HepG2 (cell line): ENCODE data around the gene CLDN14. TPM values are rescaled to one million over a fixed set of nuclear protein-coding genes. Genes with fewer than 3 reads are reported as not detected.

ENCODE experiments used
- ATAC-seq: fragments of 200-7000 bp; cut with Tn5 transposase; 3 replicates; pipeline ENCODE4 v1.9.1; 2020; ENCODE audit warnings: mild to moderate bottlenecking, moderate library complexity
- BruUV-seq: library from RNA; stranded (reverse); fragments of 400-500 nt; replicated peaks from 2 replicates; lab custom pipeline; 2021; lab: Mats Ljungman, UMichigan
- CTCF ChIA-PET: fragments of 300-600 bp; formaldehyde crosslinking; extraction: SDS; loops from one replicate; lab custom pipeline; 2021; ENCODE audit warnings: low total read pairs, inconsistent platforms, low intra/inter-chr PET ratio; lab: Yijun Ruan, JAX
- POLR2A ChIA-PET: fragments of 350-600 bp; sonication (Branson Sonifier 250); formaldehyde crosslinking; loops from one replicate; lab custom pipeline; 2020; ENCODE audit warnings: antibody characterized with exemption, inconsistent platforms; lab: Yijun Ruan, JAX
- DNase-seq: peaks from one replicate; pipeline ENCODE4 v3.0.0-alpha.2; 2015; ENCODE audit warnings: low spot score
- FAIRE-seq: peaks from 3 replicates; lab custom pipeline; 2011; peaks lifted over from hg19 to GRCh38; lab: Jason Lieb, UNC
- H2AFZ ChIP-seq: one replicate; pipeline ENCODE4 v1.6.1; 2011; ENCODE audit warnings: low read length, inconsistent platforms
- H3K27ac ChIP-seq: fragments of 300-600 bp; 3 replicates; pipeline ENCODE4 v1.8.0; 2011; ENCODE audit warnings: mixed run types, mild to moderate bottlenecking, mixed read lengths, low read length, inconsistent platforms; ENCODE audit not compliant: insufficient read depth; ENCODE audit errors: extremely low read length
- H3K27me3 ChIP-seq, 2 experiments: fragments of 200-600 bp in 1 of 2; 2 replicates in 1 of 2; 3 replicates in 1 of 2; pipeline versions ENCODE4 v1.6.0 to v1.8.0; 2011; ENCODE audit warnings: low read length in 2 of 2, mild to moderate bottlenecking in 2 of 2, moderate library complexity in 2 of 2, inconsistent platforms in 1 of 2; ENCODE audit not compliant: insufficient read depth in 2 of 2, control insufficient read depth in 1 of 2
- H3K36me3 ChIP-seq, 2 experiments: fragments of 200-600 bp in 1 of 2; replicated peaks in 1 of 2; 2 replicates in 1 of 2; 3 replicates in 1 of 2; pipeline versions ENCODE4 v1.5.1 to v1.8.0; 2011; ENCODE audit warnings: low read length in 2 of 2, inconsistent platforms in 1 of 2; ENCODE audit not compliant: insufficient read depth in 2 of 2, control insufficient read depth in 1 of 2
- H3K4me1 ChIP-seq: 2 replicates; pipeline ENCODE4 v1.5.1; 2012; ENCODE audit warnings: low read length, inconsistent platforms; ENCODE audit not compliant: insufficient read depth
- H3K4me2 ChIP-seq: 2 replicates; pipeline ENCODE4 v1.6.0; 2011; ENCODE audit warnings: low read depth, low read length, inconsistent platforms
- H3K4me3 ChIP-seq, 3 experiments: fragments of 200-600 bp in 1 of 3; sonication (generic), shearing (Covaris generic) in 1 of 3; replicated peaks in 1 of 3; 2 replicates each; pipeline ENCODE4 v1.5.1; 2011 to 2016; ENCODE audit warnings: low read length in 3 of 3, inconsistent platforms in 2 of 3, low read depth in 2 of 3, mild to moderate bottlenecking in 2 of 3, control low read depth in 1 of 3, mixed read lengths in 1 of 3; ENCODE audit not compliant: insufficient read depth in 1 of 3
- H3K79me2 ChIP-seq: one replicate; pipeline ENCODE4 v1.6.1; 2011; ENCODE audit warnings: low read length, inconsistent platforms; ENCODE audit not compliant: insufficient read depth
- H3K9ac ChIP-seq: 2 replicates; pipeline ENCODE4 v1.6.0; 2011; ENCODE audit warnings: mild to moderate bottlenecking, low read depth, low read length, inconsistent platforms; ENCODE audit not compliant: insufficient read depth
- H3K9me3 ChIP-seq: 2 replicates; pipeline ENCODE4 v1.5.1; 2012; ENCODE audit warnings: mild to moderate bottlenecking, low read length
- H4K20me1 ChIP-seq: 2 replicates; pipeline ENCODE4 v1.6.0; 2011; ENCODE audit warnings: inconsistent platforms, mild to moderate bottlenecking, low read length, moderate library complexity; ENCODE audit not compliant: insufficient read depth
- FOXO1 ChIP-seq: sonication (generic); formaldehyde crosslinking; IDR thresholded peaks from 2 replicates; pipeline ENCODE4 v1.4.0; 2020; ENCODE audit warnings: missing genetic modification reagents
- HDAC1 ChIP-seq: sonication (generic); formaldehyde crosslinking; IDR thresholded peaks from 2 replicates; pipeline ENCODE4 v1.5.1; 2020; ENCODE audit warnings: mild to moderate bottlenecking, missing genetic modification reagents
- HNRNPL ChIP-seq: fragments of 200-400 bp; formaldehyde crosslinking; IDR thresholded peaks from 2 replicates; pipeline ENCODE4 v1.6.1; 2017; ENCODE audit warnings: mild to moderate bottlenecking, low read depth, low read length
- PBX2 ChIP-seq: IDR thresholded peaks from 2 replicates; pipeline ENCODE4 v1.6.1; 2016; ENCODE audit warnings: control low read depth
- TAF15 ChIP-seq: fragments of 200-400 bp; formaldehyde crosslinking; IDR thresholded peaks from one replicate; pipeline ENCODE4 v1.6.1; 2018; ENCODE audit warnings: mild to moderate bottlenecking, low read depth, low read length; ENCODE audit not compliant: poor library complexity, severe bottlenecking
- TP53 ChIP-seq: sonication (generic); formaldehyde crosslinking; conservative IDR thresholded peaks from 2 replicates; pipeline ENCODE4 v1.4.0; 2020; ENCODE audit warnings: missing genetic modification reagents
- ZBED4 ChIP-seq: sonication (generic); formaldehyde crosslinking; IDR thresholded peaks from 2 replicates; pipeline ENCODE4 v1.4.0; 2020; ENCODE audit warnings: missing genetic modification reagents, borderline replicate concordance
- ZNF530 ChIP-seq: sonication (generic); formaldehyde crosslinking; IDR thresholded peaks from 2 replicates; pipeline ENCODE4 v1.5.0; 2020; ENCODE audit warnings: low read depth, mild to moderate bottlenecking, missing genetic modification reagents
- ZNF564 ChIP-seq: sonication (generic); formaldehyde crosslinking; IDR thresholded peaks from 2 replicates; pipeline ENCODE4 v1.8.1; 2023; ENCODE audit warnings: mild to moderate bottlenecking, missing genetic modification reagents
- ZNF577 ChIP-seq: sonication (generic); formaldehyde crosslinking; IDR thresholded peaks from 2 replicates; pipeline ENCODE4 v1.4.0; 2020; ENCODE audit warnings: mild to moderate bottlenecking, low read depth, missing genetic modification reagents, borderline replicate concordance
- WGBS: methylation state at CpG from one replicate; pipeline ENCODE4 v1.1.6; 2017; ENCODE audit warnings: low lambda C conversion rate; 5-methylcytosine and 5-hydroxymethylcytosine counted together
- in situ Hi-C: cut with HindIII; loops from 2 replicates; pipeline ENCODE4 v1.10.0; 2017; ENCODE audit warnings: low pct_unique_long_range_greater_than_20kb; ENCODE audit not compliant: extremely low pct_ligation_motif_present
- intact Hi-C: fragments of 100-400 bp; cut with micrococcal nuclease; formaldehyde crosslinking; loops from one replicate; pipeline ENCODE4 v1.10.0; 2022; ENCODE audit not compliant: unreplicated experiment
- polyA plus RNA-seq, 8 experiments: library from polyadenylated mRNA; depleted of rRNA in 3 of 8; stranded (reverse) in 7 of 8; unstranded in 1 of 8; fragments of >200 nt; fragmentation: Illumina TruSeq in 4 of 8; extraction: Trizol in 4 of 8; gene quantifications; 2 replicates each; pipeline versions ENCODE4 v1.2.1 to v1.2.3, GENCODE V29; 2011 to 2016; ENCODE audit warnings: low read depth in 4 of 8, missing spikeins in 1 of 8, mixed read lengths in 1 of 8; ENCODE audit not compliant: insufficient read depth in 1 of 8
- total RNA-seq, 5 experiments: library from RNA; depleted of rRNA; stranded (reverse); fragments of >200 nt; fragmentation: Illumina TruSeq; extraction: Trizol; gene quantifications; 2 replicates each; pipeline ENCODE4 v1.2.3, GENCODE V29; 2016; ENCODE audit warnings: low read depth in 1 of 5
- TF ChIP-seq, protein P1 (sequence below): sonication (generic); formaldehyde crosslinking; IDR thresholded peaks from 2 replicates; pipeline ENCODE4 v1.4.0; 2020; ENCODE audit warnings: mild to moderate bottlenecking, missing genetic modification reagents

CLDN14 gene
- total and polyA plus RNA-seq, 2 of the 13 experiments (the other 11 are each of a cell fraction or from before 2014, with no cell fraction given): 1.1 to 1.4 TPM

DNA sequence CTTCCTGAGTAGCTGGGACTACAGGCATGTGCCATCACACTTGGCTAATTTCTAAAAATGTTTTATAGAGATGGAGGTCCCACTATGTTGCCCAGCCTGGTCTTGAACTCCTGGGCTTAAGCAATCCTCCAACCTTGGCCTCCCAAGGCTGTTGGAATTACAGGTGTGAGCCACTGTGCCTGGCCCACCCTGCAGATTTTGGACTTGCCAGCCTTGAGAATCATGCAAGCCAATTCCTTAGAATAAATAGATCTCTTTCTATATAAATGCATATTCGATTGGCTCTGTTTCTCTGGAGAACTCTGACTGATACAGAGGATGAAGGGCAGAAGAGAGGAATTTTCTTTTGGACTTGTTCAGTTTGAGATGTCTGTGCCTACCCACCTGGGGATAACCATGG is 6.7 kb downstream of the CLDN14 start:
- intact Hi-C loops: no loop called here
- TF ChIP-seq ZNF564 (CRISPR knock-in tag) (peak; percentile 94; the same call in 1 of the 2 replicates), FOXO1 (CRISPR knock-in tag) (no peak)
- no peak for DNase-seq
- Histone ChIP-seq H3K36me3 (no peaks in the 10 kb centered on the region), H4K20me1 (no peaks in the 10 kb centered on the region), H2AFZ (no peak overlapping the region), H3K27me3 (no peaks in the 10 kb centered on the region), H3K4me2 (no peak overlapping the region), H3K27ac (no peak overlapping the region), H3K4me3 (no peak overlapping the region), H3K9ac (no peak overlapping the region), H3K79me2 (peaks cover 4% of the 10 kb centered on the region), H3K4me1 (peaks cover 44% of the 10 kb centered on the region), H3K9me3 (no peaks in the 10 kb centered on the region)
- BruUV-seq: no TSS peak
- ChIA-PET CTCF (no interaction called here), POLR2A (no interaction called here)
- WGBS: 56% methylated on average over 1 of the region's 1 CpG
- no peak for ATAC-seq
- FAIRE-seq: no peak
- in situ Hi-C loops: no loop called here

DNA sequence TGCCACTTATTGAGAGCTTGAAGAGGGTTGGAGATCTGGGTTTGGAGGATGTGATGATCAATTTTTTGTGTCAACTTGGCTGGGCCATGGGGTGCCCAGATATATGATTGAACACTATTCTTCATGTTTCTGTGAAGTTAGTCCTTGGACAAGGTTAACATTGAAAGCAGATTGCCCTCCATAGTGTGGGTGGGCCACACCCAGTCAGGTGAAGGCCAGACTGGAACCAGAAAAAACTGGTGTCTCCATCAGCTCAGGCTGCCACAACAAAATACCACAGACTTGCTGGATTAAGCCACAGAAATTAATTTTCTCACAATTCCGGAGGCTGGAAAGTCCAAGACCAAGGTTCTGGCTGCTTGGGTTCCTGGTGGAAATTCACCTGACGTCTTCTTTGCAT is 7.5 kb downstream of the CLDN14 start:
- Histone ChIP-seq H3K4me3 (no peak overlapping the region), H3K36me3 (no peaks in the 10 kb centered on the region), H2AFZ (no peak overlapping the region), H4K20me1 (no peaks in the 10 kb centered on the region), H3K9me3 (no peaks in the 10 kb centered on the region), H3K79me2 (no peaks in the 10 kb centered on the region), H3K4me2 (no peak overlapping the region), H3K27ac (no peak overlapping the region), H3K4me1 (peaks cover 35% of the 10 kb centered on the region), H3K27me3 (no peaks in the 10 kb centered on the region), H3K9ac (no peak overlapping the region)
- DNase-seq (no peak), FAIRE-seq (no peak), ATAC-seq (no peak)
- ChIA-PET CTCF (no interaction called here), POLR2A (no interaction called here)
- 100% methylated on average over 2 of the region's 2 CpGs for WGBS
- intact Hi-C loops (no loop called here), in situ Hi-C loops (no loop called here)
- no TSS peak for BruUV-seq
- TF ChIP-seq PBX2 (CRISPR knock-in tag): no peak
- no peak for TF ChIP-seq ZNF530 (CRISPR knock-in tag)
- TF ChIP-seq ZBED4 (CRISPR knock-in tag): no peak
- TF ChIP-seq HDAC1 (CRISPR knock-in tag): no peak
- TF ChIP-seq TAF15: no peak
- no peak for TF ChIP-seq TP53 (CRISPR knock-in tag)
- TF ChIP-seq, protein P1, sequence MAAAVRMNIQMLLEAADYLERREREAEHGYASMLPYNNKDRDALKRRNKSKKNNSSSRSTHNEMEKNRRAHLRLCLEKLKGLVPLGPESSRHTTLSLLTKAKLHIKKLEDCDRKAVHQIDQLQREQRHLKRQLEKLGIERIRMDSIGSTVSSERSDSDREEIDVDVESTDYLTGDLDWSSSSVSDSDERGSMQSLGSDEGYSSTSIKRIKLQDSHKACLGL (CRISPR knock-in tag): no peak
- TF ChIP-seq HNRNPL: no peak
- no peak for TF ChIP-seq ZNF577 (CRISPR knock-in tag)
